HepG2 (cell line): Measurements from ENCODE around the gene DNAJC11. TPM values are rescaled to one million over a fixed set of nuclear protein-coding genes. Genes with fewer than 3 reads are reported as not detected.

Source experiments
- AFF4 ChIP-seq: sonication (generic); formaldehyde crosslinking; IDR thresholded peaks from 2 replicates; pipeline ENCODE4 v1.4.0; 2020; ENCODE audit warnings: missing genetic modification reagents
- ASH2L ChIP-seq: fragments of 300-600, 200-600 bp; sonication (generic); IDR thresholded peaks from 2 replicates; pipeline ENCODE4 v1.7.0; 2017; ENCODE audit warnings: low read depth, mild to moderate bottlenecking, moderate library complexity, mixed read lengths, low read length; ENCODE audit not compliant: insufficient read length
- CREB3 ChIP-seq: sonication (generic); formaldehyde crosslinking; IDR thresholded peaks from 2 replicates; pipeline ENCODE4 v1.5.0; 2020; ENCODE audit warnings: missing genetic modification reagents
- DMAP1 ChIP-seq: IDR thresholded peaks from 2 replicates; pipeline ENCODE4 v1.6.1; 2016
- GATAD2A ChIP-seq: IDR thresholded peaks from 2 replicates; pipeline ENCODE4 v1.6.1; 2016
- HNRNPUL1 ChIP-seq: fragments of 200-400 bp; formaldehyde crosslinking; IDR thresholded peaks from 2 replicates; pipeline ENCODE4 v1.6.1; 2017; ENCODE audit warnings: low read depth, mild to moderate bottlenecking, low read length, moderate library complexity
- KDM5B ChIP-seq: sonication (generic); formaldehyde crosslinking; IDR thresholded peaks from 2 replicates; pipeline ENCODE4 v1.4.0; 2020; ENCODE audit warnings: missing genetic modification reagents, mild to moderate bottlenecking, borderline replicate concordance
- RBFOX2 ChIP-seq: fragments of 200-400 bp; formaldehyde crosslinking; IDR thresholded peaks from 2 replicates; pipeline ENCODE4 v1.6.1; 2017; ENCODE audit warnings: low read depth, mild to moderate bottlenecking, low read length
- RCOR2 ChIP-seq: IDR thresholded peaks from 2 replicates; pipeline ENCODE4 v1.6.1; 2016; ENCODE audit warnings: missing biosample characterization, missing genetic modification reagents
- SAP130 ChIP-seq: IDR thresholded peaks from 2 replicates; pipeline ENCODE4 v1.6.1; 2016; ENCODE audit warnings: low read depth
- SRSF4 ChIP-seq: fragments of 200-400 bp; formaldehyde crosslinking; IDR thresholded peaks from one replicate; pipeline ENCODE4 v1.6.1; 2018; ENCODE audit warnings: mild to moderate bottlenecking, low read depth, low read length, moderate library complexity; ENCODE audit not compliant: poor library complexity, severe bottlenecking
- THAP7 ChIP-seq: sonication (generic); formaldehyde crosslinking; IDR thresholded peaks from 2 replicates; pipeline ENCODE4 v1.8.1; 2023; ENCODE audit warnings: mild to moderate bottlenecking, missing genetic modification reagents
- ZBTB33 ChIP-seq: sonication (generic); formaldehyde crosslinking; IDR thresholded peaks from 2 replicates; pipeline ENCODE4 v1.4.0; 2020; ENCODE audit warnings: missing genetic modification reagents
- ZFP36L1 ChIP-seq: sonication (generic); formaldehyde crosslinking; IDR thresholded peaks from 2 replicates; pipeline ENCODE4 v1.8.0; 2022; ENCODE audit warnings: mild to moderate bottlenecking, missing genetic modification reagents, moderate library complexity
- ZNF264 ChIP-seq: sonication (generic); formaldehyde crosslinking; IDR thresholded peaks from 2 replicates; pipeline ENCODE4 v1.4.0; 2020; ENCODE audit warnings: missing genetic modification reagents
- ZNF441 ChIP-seq: sonication (generic); formaldehyde crosslinking; IDR thresholded peaks from 2 replicates; pipeline ENCODE4 v1.7.0; 2021; ENCODE audit warnings: missing genetic modification reagents, borderline replicate concordance
- ZNF543 ChIP-seq: sonication (generic); formaldehyde crosslinking; IDR thresholded peaks from 2 replicates; pipeline ENCODE4 v1.4.0; 2020; ENCODE audit warnings: mild to moderate bottlenecking, missing genetic modification reagents
- ZNF766 ChIP-seq: sonication (generic); formaldehyde crosslinking; IDR thresholded peaks from 2 replicates; pipeline ENCODE4 v1.5.0; 2020; ENCODE audit warnings: missing genetic modification reagents, borderline replicate concordance
- ZNF816 ChIP-seq: sonication (generic); formaldehyde crosslinking; IDR thresholded peaks from 2 replicates; pipeline ENCODE4 v1.8.0; 2022; ENCODE audit warnings: missing genetic modification reagents, mild to moderate bottlenecking, borderline replicate concordance
- ZNF878 ChIP-seq: sonication (generic); formaldehyde crosslinking; IDR thresholded peaks from 2 replicates; pipeline ENCODE4 v1.8.1; 2023; ENCODE audit warnings: mild to moderate bottlenecking, missing genetic modification reagents, moderate library complexity
- ZUFSP ChIP-seq: sonication (generic); formaldehyde crosslinking; IDR thresholded peaks from 2 replicates; pipeline ENCODE4 v1.9.0; 2021; ENCODE audit warnings: missing genetic modification reagents, mild to moderate bottlenecking, borderline replicate concordance
- polyA plus RNA-seq, 8 experiments: library from polyadenylated mRNA; depleted of rRNA in 3 of 8; stranded (reverse) in 7 of 8; unstranded in 1 of 8; fragments of >200 nt; fragmentation: Illumina TruSeq in 4 of 8; extraction: Trizol in 4 of 8; gene quantifications; 2 replicates each; pipeline versions ENCODE4 v1.2.1 to v1.2.3, GENCODE V29; 2011 to 2016; ENCODE audit warnings: low read depth in 4 of 8, missing spikeins in 1 of 8, mixed read lengths in 1 of 8; ENCODE audit not compliant: insufficient read depth in 1 of 8
- total RNA-seq, 5 experiments: library from RNA; depleted of rRNA; stranded (reverse); fragments of >200 nt; fragmentation: Illumina TruSeq; extraction: Trizol; gene quantifications; 2 replicates each; pipeline ENCODE4 v1.2.3, GENCODE V29; 2016; ENCODE audit warnings: low read depth in 1 of 5

Gene DNAJC11
- total and polyA plus RNA-seq, 2 of the 13 experiments (the other 11 are each of a cell fraction or from before 2014, with no cell fraction given), result 25.1 to 47.6 TPM

- TF ChIP-seq AFF4, result no peak
- TF ChIP-seq ZFP36L1 (CRISPR knock-in tag), result no peak
- TF ChIP-seq THAP7 (CRISPR knock-in tag), result peak; percentile 24; the same call in 1 of the 2 replicates
- no peak for TF ChIP-seq ZNF816
- TF ChIP-seq KDM5B (CRISPR knock-in tag), result peak; percentile 21
- no peak for TF ChIP-seq HNRNPUL1
- TF ChIP-seq ZNF878, result no peak
- TF ChIP-seq ZNF543, result no peak
- TF ChIP-seq RCOR2, result no peak
- TF ChIP-seq ZNF441 (CRISPR knock-in tag), result no peak; the same call in 1 of the 2 replicates
- peak; percentile 38 for TF ChIP-seq SRSF4
- no peak; the same call in 1 of the 2 replicates for TF ChIP-seq DMAP1
- no peak for TF ChIP-seq ZBTB33
- TF ChIP-seq RBFOX2, result peak; percentile 62; the same call in 1 of the 2 replicates
- no peak for TF ChIP-seq ZUFSP (CRISPR knock-in tag)
- TF ChIP-seq CREB3 (CRISPR knock-in tag), result peak; percentile 77; the same call in 1 of the 2 replicates
- no peak for TF ChIP-seq GATAD2A (CRISPR knock-in tag)
- peak; percentile 10; the same call in 1 of the 2 replicates for TF ChIP-seq SAP130 (CRISPR knock-in tag)
- TF ChIP-seq ZNF766, result no peak; the same call in 1 of the 2 replicates
- TF ChIP-seq ASH2L, result peak; percentile 47
- no peak for TF ChIP-seq ZNF264 (CRISPR knock-in tag)
These were observed 99.5 kb downstream of the DNAJC11 start (continued) for GRCh38 chr1:6601923-6602668.
